GM12878 (cell line): Measurements from ENCODE around the gene DNAH17. TPM values are rescaled to one million over a fixed set of nuclear protein-coding genes. Genes with fewer than 3 reads are reported as not detected.

ENCODE experiments used
- ATAC-seq: fragments of 200-7000 bp; cut with Tn5 transposase; 3 replicates; pipeline ENCODE4 v1.9.1; 2020; ENCODE audit warnings: mild to moderate bottlenecking, moderate library complexity
- BruUV-seq: library from RNA; stranded (reverse); fragments of 400-500 nt; replicated peaks from 2 replicates; lab custom pipeline; 2021; lab: Mats Ljungman, UMichigan
- CTCF ChIA-PET: fragments of 300-600 bp; sonication (Branson Sonifier 250); formaldehyde crosslinking; extraction: SDS; loops from one replicate; lab custom pipeline; 2021; ENCODE audit warnings: inconsistent platforms; lab: Yijun Ruan, JAX
- POLR2A ChIA-PET: fragments of 350-600 bp; formaldehyde crosslinking; extraction: SDS; loops from one replicate; lab custom pipeline; 2021; ENCODE audit warnings: inconsistent platforms; lab: Charles Lee
- RAD21 ChIA-PET: fragments of 300-600 bp; sonication (Branson Sonifier 250); formaldehyde crosslinking; loops from one replicate; lab custom pipeline; 2023; ENCODE audit warnings: antibody characterized with exemption; ENCODE audit not compliant: unreplicated experiment; lab: Charles Lee
- SMC1A ChIA-PET: fragments of 300-600 bp; sonication (Branson Sonifier 250); formaldehyde crosslinking; loops from one replicate; lab custom pipeline; 2023; ENCODE audit not compliant: unreplicated experiment, uncharacterized antibody; lab: Charles Lee
- DNase-seq: peaks from one replicate; pipeline ENCODE4 v3.0.0-alpha.2; 2011; ENCODE audit warnings: low read depth, low spot score
- FAIRE-seq: peaks from 3 replicates; lab custom pipeline; 2011; peaks lifted over from hg19 to GRCh38; lab: Jason Lieb, UNC
- H2AFZ ChIP-seq: 2 replicates; pipeline ENCODE4 v1.6.0; 2011; ENCODE audit warnings: low read depth, low read length, control low read depth; ENCODE audit not compliant: control insufficient read depth
- H3K27ac ChIP-seq: 2 replicates; pipeline ENCODE4 v1.5.1; 2011; ENCODE audit warnings: control low read depth; ENCODE audit not compliant: control insufficient read depth, insufficient read depth
- H3K27me3 ChIP-seq, 2 experiments: replicated peaks in 1 of 2; 2 replicates each; pipeline versions ENCODE4 v1.6.0 to v1.6.1; 2011; ENCODE audit warnings: low read length in 1 of 2; ENCODE audit not compliant: control insufficient read depth in 2 of 2, insufficient read depth in 2 of 2
- H3K36me3 ChIP-seq, 2 experiments: 2 replicates each; pipeline ENCODE4 v1.5.1; 2011; ENCODE audit warnings: low read length in 1 of 2; ENCODE audit not compliant: control insufficient read depth in 2 of 2, insufficient read depth in 2 of 2
- H3K4me1 ChIP-seq: 2 replicates; pipeline ENCODE4 v1.6.1; 2011; ENCODE audit warnings: mild to moderate bottlenecking, low read length, moderate library complexity, mixed read lengths; ENCODE audit not compliant: control insufficient read depth, insufficient read depth
- H3K4me2 ChIP-seq: 2 replicates; pipeline ENCODE4 v1.6.0; 2011; ENCODE audit warnings: control low read depth; ENCODE audit not compliant: control insufficient read depth, insufficient read depth
- H3K4me3 ChIP-seq: fragments of 200-600 bp; sonication (generic); 2 replicates; pipeline ENCODE4 v1.5.1; 2016
- H3K79me2 ChIP-seq: 2 replicates; pipeline ENCODE4 v1.6.0; 2011; ENCODE audit warnings: low read length; ENCODE audit not compliant: control insufficient read depth, insufficient read depth
- H3K9ac ChIP-seq: 2 replicates; pipeline ENCODE4 v1.8.0; 2011; ENCODE audit warnings: low read length, control low read depth, mixed read lengths; ENCODE audit not compliant: control insufficient read depth, insufficient read depth
- H3K9me3 ChIP-seq: replicated peaks from 3 replicates; pipeline ENCODE4 v1.5.1; 2011; ENCODE audit warnings: mild to moderate bottlenecking, low read length; ENCODE audit not compliant: control insufficient read depth, insufficient read depth
- H4K20me1 ChIP-seq: 2 replicates; pipeline ENCODE4 v1.6.0; 2011; ENCODE audit not compliant: control insufficient read depth, insufficient read depth
- CREM ChIP-seq: IDR thresholded peaks from 2 replicates; pipeline ENCODE4 v1.6.1; 2014; ENCODE audit warnings: antibody characterized with exemption, low read depth
- DPF2 ChIP-seq: fragments of 450-650 bp; IDR thresholded peaks from 2 replicates; pipeline ENCODE4 v1.6.1; 2017; ENCODE audit warnings: mild to moderate bottlenecking
- MTA2 ChIP-seq: fragments of 450-650 bp; IDR thresholded peaks from 2 replicates; pipeline ENCODE4 v1.6.1; 2016; ENCODE audit warnings: low read depth, mild to moderate bottlenecking, moderate library complexity
- NBN ChIP-seq: fragments of 450-650 bp; IDR thresholded peaks from 2 replicates; pipeline ENCODE4 v1.6.1; 2016
- NFYB ChIP-seq: IDR thresholded peaks from 2 replicates; pipeline ENCODE4 v1.6.1; 2011; ENCODE audit warnings: low read depth, mild to moderate bottlenecking, low read length, improper control_type of control experiment, moderate library complexity; ENCODE audit not compliant: insufficient read depth
- NKRF ChIP-seq: fragments of 450-650 bp; conservative IDR thresholded peaks from 2 replicates; pipeline ENCODE4 v1.6.1; 2017; ENCODE audit warnings: mild to moderate bottlenecking, moderate library complexity
- NR2C1 ChIP-seq: fragments of 450-650 bp; IDR thresholded peaks from 2 replicates; pipeline ENCODE4 v1.6.1; 2017; ENCODE audit warnings: antibody characterized with exemption, mild to moderate bottlenecking, moderate library complexity
- NRF1 ChIP-seq: conservative IDR thresholded peaks from 2 replicates; pipeline ENCODE4 v1.6.1; 2011; ENCODE audit warnings: mild to moderate bottlenecking, low read depth, low read length, improper control_type of control experiment
- POLR2AphosphoS5 ChIP-seq: IDR thresholded peaks from 2 replicates; pipeline ENCODE4 v1.6.1; 2011; ENCODE audit warnings: mild to moderate bottlenecking, low read length, inconsistent platforms
- RFX5 ChIP-seq: IDR thresholded peaks from 2 replicates; pipeline ENCODE4 v1.6.1; 2011; ENCODE audit warnings: low read depth, low read length, improper control_type of control experiment
- SIN3A ChIP-seq: IDR thresholded peaks from 2 replicates; pipeline ENCODE4 v1.6.1; 2012; ENCODE audit warnings: low read depth, low read length, improper control_type of control experiment
- SIX5 ChIP-seq: IDR thresholded peaks from 2 replicates; pipeline ENCODE4 v1.6.1; 2011; ENCODE audit warnings: mild to moderate bottlenecking, low read depth, low read length, moderate library complexity; ENCODE audit not compliant: severe bottlenecking
- TARDBP ChIP-seq: IDR thresholded peaks from 2 replicates; pipeline ENCODE4 v1.6.1; 2016; ENCODE audit warnings: borderline replicate concordance
- YY1 ChIP-seq: IDR thresholded peaks from 2 replicates; pipeline ENCODE4 v1.6.1; 2011; ENCODE audit warnings: low read depth, mild to moderate bottlenecking, low read length
- ZNF274 ChIP-seq: IDR thresholded peaks from one replicate; pipeline ENCODE4 v1.8.0; 2011; ENCODE audit not compliant: insufficient read length, insufficient read depth
- ZNF384 ChIP-seq: IDR thresholded peaks from 2 replicates; pipeline ENCODE4 v1.6.1; 2012; ENCODE audit warnings: low read depth, mild to moderate bottlenecking, low read length, improper control_type of control experiment, borderline replicate concordance
- WGBS: methylation state at CpG from one replicate; pipeline ENCODE4 v1.1.6; 2016; ENCODE audit warnings: low lambda C conversion rate; ENCODE audit not compliant: insufficient replicate concordance, insufficient coverage; ENCODE audit errors: missing lambda C conversion rate; 5-methylcytosine and 5-hydroxymethylcytosine counted together
- in situ Hi-C: fragments of 300-500 bp; cut with MboI; formaldehyde crosslinking; loops from 9 replicates; pipeline ENCODE4 v1.14.3; 2018; ENCODE audit warnings: mixed read lengths
- intact Hi-C: fragments of 100-400 bp; cut with micrococcal nuclease; formaldehyde crosslinking; loops from one replicate; pipeline ENCODE4 v1.14.2; 2022; ENCODE audit not compliant: unreplicated experiment
- polyA plus RNA-seq, 11 experiments: library from polyadenylated mRNA; depleted of rRNA in 4 of 11; unstranded in 6 of 11; stranded (reverse) in 5 of 11; fragments of >200 nt; fragmentation: Nextera tagmentation in 4 of 11; fragmentation: Illumina TruSeq in 1 of 11; extraction: Ambion mirVana in 4 of 11; extraction: Trizol in 1 of 11; gene quantifications; 1 replicate in 1 of 11; 2 replicates in 10 of 11; pipeline versions ENCODE4 v1.2.1 to v1.2.3, GENCODE V29; 2011 to 2016; ENCODE audit warnings: inconsistent platforms in 2 of 11, missing spikeins in 2 of 11, low read depth in 1 of 11
- total RNA-seq, 4 experiments: library from RNA; depleted of rRNA in 3 of 4; stranded (reverse); fragments of >200 nt in 3 of 4; fragmentation: Illumina TruSeq in 1 of 4; extraction: Trizol in 1 of 4; gene quantifications; 2 replicates each; pipeline versions ENCODE4 v1.2.1 to v1.2.3, GENCODE V29; 2013 to 2021

DNAH17 gene
- total and polyA plus RNA-seq, 10 of the 15 experiments (the other 5 are each of a cell fraction or from before 2014, with no cell fraction given): 0.16 to 2.9 (median 0.56) TPM

GRCh38 chr17:78548725-78549124, 28.5 kb downstream of the DNAH17 start:
- TF ChIP-seq DPF2: no peak
- no peak for TF ChIP-seq ZNF274
- TF ChIP-seq RFX5: no peak
- no peak for TF ChIP-seq ZNF384
- no peak for TF ChIP-seq SIN3A
- no peak for TF ChIP-seq NBN
- TF ChIP-seq NKRF: no peak
- no peak for TF ChIP-seq TARDBP
- no peak for TF ChIP-seq NR2C1
- TF ChIP-seq CREM: no peak
- no peak for TF ChIP-seq SIX5
- no peak for TF ChIP-seq YY1
- TF ChIP-seq MTA2: no peak
- TF ChIP-seq POLR2AphosphoS5: no peak
- TF ChIP-seq NRF1: no peak
- no peak for TF ChIP-seq NFYB
- TF ChIP-seq, all 136 proteins: peak for 0
- Histone ChIP-seq H3K4me2 (no peak overlapping the region), H3K4me3 (no peak overlapping the region), H3K9me3 (no peaks in the 10 kb centered on the region), H3K27ac (no peak overlapping the region), H3K27me3 (no peaks in the 10 kb centered on the region; a peak in 1 of 4 replicates), H3K36me3 (no peaks in the 10 kb centered on the region), H3K79me2 (no peaks in the 10 kb centered on the region), H3K9ac (no peak overlapping the region), H2AFZ (no peak overlapping the region), H4K20me1 (no peaks in the 10 kb centered on the region), H3K4me1 (no peaks in the 10 kb centered on the region)
- BruUV-seq: no TSS peak
- WGBS: 31% methylated on average over 5 of the region's 5 CpGs
- in situ Hi-C loops (no loop called here), intact Hi-C loops (no loop called here)
- FAIRE-seq (no peak), DNase-seq (no peak), ATAC-seq (no peak)
- POLR2A ChIA-PET: no interaction called here
- RAD21 ChIA-PET: no interaction called here
- SMC1A ChIA-PET: no interaction called here
- CTCF ChIA-PET: interaction anchor here (0.8 kb wide), 1 partner anchor 160 kb away, joined by 4 read pairs; no protein-coding TSS in a partner anchor
